Fibroblast of lung (primary cell): ENCODE results near the gene HOXD11. TPM values are rescaled to one million over a fixed set of nuclear protein-coding genes. Genes with fewer than 3 reads are reported as not detected.
A peak's percentile ranks its signal among the peaks of the same experiment; 100 is the strongest.

Source experiments
- DNase-seq, 2 donors: peaks; one replicate each; pipeline versions ENCODE4 v3.0.0 to v3.0.0-alpha.2; 2010; ENCODE audit warnings: low read depth in 2 of 2
- H2AFZ ChIP-seq: 2 replicates; pipeline ENCODE4 v1.5.1; 2012; ENCODE audit warnings: low read length, control low read depth, inconsistent platforms
- H3K27ac ChIP-seq: 2 replicates; pipeline ENCODE4 v1.5.1; 2011; ENCODE audit warnings: low read length, control low read depth; ENCODE audit not compliant: insufficient read depth
- H3K27me3 ChIP-seq: 2 replicates; pipeline ENCODE4 v1.5.1; 2011; ENCODE audit warnings: mild to moderate bottlenecking, low read length; ENCODE audit not compliant: control insufficient read depth, insufficient read depth
- H3K36me3 ChIP-seq: 2 replicates; pipeline ENCODE4 v1.5.1; 2011; ENCODE audit warnings: low read length; ENCODE audit not compliant: control insufficient read depth, insufficient read depth
- H3K4me1 ChIP-seq: 2 replicates; pipeline ENCODE4 v1.5.1; 2011; ENCODE audit warnings: low read length; ENCODE audit not compliant: control insufficient read depth, insufficient read depth; ENCODE audit errors: extremely low read depth
- H3K4me2 ChIP-seq: 2 replicates; pipeline ENCODE4 v1.5.1; 2011; ENCODE audit warnings: low read length, control low read depth; ENCODE audit not compliant: insufficient read depth; ENCODE audit errors: extremely low read depth
- H3K4me3 ChIP-seq, 4 experiments: fragments of 200-600 bp in 1 of 4; sonication (generic) in 1 of 4; replicated peaks in 1 of 4; 2 replicates each; pipeline ENCODE4 v1.5.1; 2011 to 2016; ENCODE audit warnings: low read length in 4 of 4, low read depth in 3 of 4, mild to moderate bottlenecking in 3 of 4, control low read depth in 2 of 4, inconsistent platforms in 1 of 4, mixed read lengths in 1 of 4; ENCODE audit not compliant: insufficient read depth in 1 of 4; ENCODE audit errors: control extremely low read depth in 1 of 4
- H3K79me2 ChIP-seq: 2 replicates; pipeline ENCODE4 v1.5.1; 2012; ENCODE audit warnings: mild to moderate bottlenecking, low read length, inconsistent platforms; ENCODE audit not compliant: control insufficient read depth, insufficient read depth
- H3K9ac ChIP-seq: 2 replicates; pipeline ENCODE4 v1.5.1; 2011; ENCODE audit warnings: mild to moderate bottlenecking, low read length, control low read depth; ENCODE audit not compliant: insufficient read depth
- H3K9me3 ChIP-seq: 2 replicates; pipeline ENCODE4 v1.5.1; 2012; ENCODE audit warnings: low read depth, low read length; ENCODE audit not compliant: control insufficient read depth, insufficient read depth
- H4K20me1 ChIP-seq: 2 replicates; pipeline ENCODE4 v1.5.1; 2011; ENCODE audit warnings: low read length; ENCODE audit not compliant: control insufficient read depth, insufficient read depth; ENCODE audit errors: extremely low read depth
- EZH2 ChIP-seq: IDR thresholded peaks from 2 replicates; pipeline ENCODE4 v1.5.1; 2012; ENCODE audit warnings: low read length, control low read depth, mild to moderate bottlenecking; ENCODE audit errors: missing control alignments
- polyA plus RNA-seq, 2 donors: library from polyadenylated mRNA; depleted of rRNA in 1 of 2; stranded (reverse) in 1 of 2; unstranded in 1 of 2; fragments of >200 nt; gene quantifications; 2 replicates each; pipeline ENCODE4 v1.2.1, GENCODE V29; 2011 to 2012; ENCODE audit warnings: missing spikeins in 1 of 2
- total RNA-seq: library from RNA; depleted of rRNA; stranded (reverse); fragments of >200 nt; gene quantifications from 2 replicates; pipeline ENCODE4 v1.2.1, GENCODE V29; 2014
- TF ChIP-seq, protein P1 (sequence below), 2 donors: IDR thresholded peaks in 1 of 2; conservative IDR thresholded peaks in 1 of 2; 1 replicate in 1 of 2; 2 replicates in 1 of 2; pipeline ENCODE4 v1.5.1; 2011 to 2012; ENCODE audit warnings: low read length in 2 of 2, control low read depth in 1 of 2, inconsistent platforms in 1 of 2, low read depth in 1 of 2, mild to moderate bottlenecking in 1 of 2

HOXD11 gene
- total and polyA plus RNA-seq, 2 donors (not counting 1 experiment from before 2014, with no cell fraction given) = not detected

DNA sequence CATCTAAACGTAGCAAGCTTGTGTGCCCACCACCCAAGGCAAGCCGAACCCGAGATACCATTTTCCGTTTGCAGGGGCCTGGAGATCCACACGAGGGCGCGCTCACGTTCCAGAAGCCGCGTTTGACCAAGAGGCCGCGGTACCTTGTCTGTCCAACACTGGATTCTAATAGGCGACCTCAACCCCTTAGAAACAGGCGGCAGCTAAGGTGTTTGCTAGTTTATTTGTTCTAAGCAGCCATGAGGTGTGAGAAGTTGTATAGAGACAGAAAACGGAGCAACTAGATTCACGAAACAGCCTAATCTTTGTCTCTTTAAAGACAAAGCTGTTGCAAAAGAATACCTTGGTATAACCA lies 4.2 kb downstream of the HOXD11 start:
- no peaks in the 10 kb centered on the region for H3K36me3 ChIP-seq
- no peaks in the 10 kb centered on the region for H3K79me2 ChIP-seq
- TF ChIP-seq, protein P1, sequence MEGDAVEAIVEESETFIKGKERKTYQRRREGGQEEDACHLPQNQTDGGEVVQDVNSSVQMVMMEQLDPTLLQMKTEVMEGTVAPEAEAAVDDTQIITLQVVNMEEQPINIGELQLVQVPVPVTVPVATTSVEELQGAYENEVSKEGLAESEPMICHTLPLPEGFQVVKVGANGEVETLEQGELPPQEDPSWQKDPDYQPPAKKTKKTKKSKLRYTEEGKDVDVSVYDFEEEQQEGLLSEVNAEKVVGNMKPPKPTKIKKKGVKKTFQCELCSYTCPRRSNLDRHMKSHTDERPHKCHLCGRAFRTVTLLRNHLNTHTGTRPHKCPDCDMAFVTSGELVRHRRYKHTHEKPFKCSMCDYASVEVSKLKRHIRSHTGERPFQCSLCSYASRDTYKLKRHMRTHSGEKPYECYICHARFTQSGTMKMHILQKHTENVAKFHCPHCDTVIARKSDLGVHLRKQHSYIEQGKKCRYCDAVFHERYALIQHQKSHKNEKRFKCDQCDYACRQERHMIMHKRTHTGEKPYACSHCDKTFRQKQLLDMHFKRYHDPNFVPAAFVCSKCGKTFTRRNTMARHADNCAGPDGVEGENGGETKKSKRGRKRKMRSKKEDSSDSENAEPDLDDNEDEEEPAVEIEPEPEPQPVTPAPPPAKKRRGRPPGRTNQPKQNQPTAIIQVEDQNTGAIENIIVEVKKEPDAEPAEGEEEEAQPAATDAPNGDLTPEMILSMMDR (conservative IDR thresholded peaks at IDR 0.05 in 1 of 2, IDR thresholded peaks at IDR 0.05 in 1 of 2; ENCODE audit: low read depth in 1 of 2, low read length in 2 of 2) = peak; percentile 49 to 62
- no peak for TF ChIP-seq EZH2
- no peak overlapping the region for H3K9ac ChIP-seq
- H3K9me3 ChIP-seq = no peaks in the 10 kb centered on the region
- no peak overlapping the region for H3K27ac ChIP-seq
- H3K4me2 ChIP-seq = no peak overlapping the region
- DNase-seq = peak; percentile 38 to 39
- H3K4me1 ChIP-seq = no peaks in the 10 kb centered on the region
- no peaks in the 10 kb centered on the region for H4K20me1 ChIP-seq
- peaks cover 74% of the 10 kb centered on the region for H3K27me3 ChIP-seq
- H2AFZ ChIP-seq = no peak overlapping the region
- no peak overlapping the region for H3K4me3 ChIP-seq

DNA sequence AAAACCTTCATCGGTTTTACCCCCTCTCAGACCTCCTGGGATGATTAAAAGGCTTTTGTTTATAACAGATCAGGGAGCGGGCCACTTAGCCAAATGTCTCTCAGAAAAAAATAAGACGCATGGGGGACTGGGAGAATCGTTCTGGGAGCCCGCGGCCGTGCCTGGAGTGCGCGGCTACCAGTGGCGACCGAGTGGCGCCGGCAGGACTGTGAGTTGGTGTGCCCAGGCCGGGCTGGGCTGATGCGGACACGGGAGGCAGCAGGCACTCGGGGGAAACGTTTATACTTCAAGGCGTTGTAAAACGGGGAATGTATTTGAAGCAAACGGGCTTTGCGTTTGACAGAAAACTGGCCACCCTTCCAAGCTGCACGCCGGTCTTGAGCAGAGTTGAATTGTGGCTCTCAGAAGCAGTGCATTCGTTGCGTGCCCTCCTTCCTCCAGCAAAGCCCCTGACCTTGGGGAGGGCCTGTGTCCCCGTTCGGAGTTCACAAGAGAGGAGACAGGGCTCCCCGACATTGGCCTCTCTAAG lies 4.8 kb downstream of the HOXD11 start:
- H3K9ac ChIP-seq = no peak overlapping the region
- no peak overlapping the region for H3K4me2 ChIP-seq
- no peaks in the 10 kb centered on the region for H3K36me3 ChIP-seq
- H3K9me3 ChIP-seq = no peaks in the 10 kb centered on the region
- no peak for TF ChIP-seq EZH2
- TF ChIP-seq, protein P1 (conservative IDR thresholded peaks at IDR 0.05 in 1 of 2, IDR thresholded peaks at IDR 0.05 in 1 of 2; ENCODE audit: low read depth in 1 of 2, low read length in 2 of 2) = no peak
- H3K4me3 ChIP-seq = no peak overlapping the region
- H3K27ac ChIP-seq = no peak overlapping the region
- no peaks in the 10 kb centered on the region for H3K4me1 ChIP-seq
- no peaks in the 10 kb centered on the region for H4K20me1 ChIP-seq
- no peak overlapping the region for H2AFZ ChIP-seq
- DNase-seq = no peak
- no peaks in the 10 kb centered on the region for H3K79me2 ChIP-seq
- H3K27me3 ChIP-seq = peaks cover 80% of the 10 kb centered on the region

DNA sequence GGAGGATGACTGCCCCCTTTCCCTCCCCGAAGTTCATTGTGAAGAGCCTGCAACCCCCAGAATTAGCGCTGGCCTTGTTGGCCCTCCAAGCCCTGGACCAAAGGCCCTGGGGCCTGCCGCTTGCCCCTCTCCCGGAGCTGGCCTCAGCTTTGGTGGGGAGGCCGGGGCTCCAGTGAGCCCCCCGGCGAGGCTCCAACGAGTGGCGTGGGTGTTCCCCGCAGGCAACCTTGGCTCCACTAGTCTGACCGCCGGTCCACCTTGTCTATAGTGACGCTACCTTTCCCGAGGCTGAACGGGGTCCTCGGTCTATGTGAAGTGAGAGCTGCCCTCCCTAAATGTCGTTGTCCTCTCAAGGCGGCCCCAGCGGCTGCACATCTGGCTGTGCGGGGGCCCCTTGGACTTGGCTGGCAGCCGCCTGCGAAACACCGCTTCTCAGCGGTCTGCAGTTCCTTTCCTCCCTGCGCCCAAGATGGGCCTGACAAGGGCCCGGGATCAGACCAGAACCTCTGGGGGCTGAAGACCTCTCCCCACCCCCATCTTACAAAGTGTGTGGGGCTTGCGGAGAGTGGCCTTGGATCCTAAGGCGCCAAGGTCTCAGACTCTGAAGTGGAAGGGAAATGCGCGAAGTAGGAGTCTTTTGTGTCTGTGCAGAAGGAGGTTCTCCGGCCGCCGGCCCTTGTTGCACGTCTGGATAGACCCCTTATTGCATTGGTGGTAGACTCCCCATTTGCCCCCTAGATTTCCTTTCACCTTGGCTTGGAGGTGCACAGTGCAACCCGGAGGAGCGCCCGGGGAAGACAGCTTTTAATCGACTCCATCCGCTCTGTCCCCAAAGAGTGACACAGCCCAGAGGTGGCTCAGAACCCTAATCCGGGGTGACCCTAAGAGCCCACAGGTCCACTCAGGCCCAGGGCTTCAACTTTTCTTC lies 5.6 kb downstream of the HOXD11 start:
- DNase-seq = no peak
- H3K9ac ChIP-seq = no peak overlapping the region
- H2AFZ ChIP-seq = no peak overlapping the region
- no peaks in the 10 kb centered on the region for H3K9me3 ChIP-seq
- H3K36me3 ChIP-seq = no peaks in the 10 kb centered on the region
- no peaks in the 10 kb centered on the region for H3K79me2 ChIP-seq
- H3K27ac ChIP-seq = no peak overlapping the region
- no peak overlapping the region for H3K4me3 ChIP-seq
- no peak overlapping the region for H3K4me2 ChIP-seq
- no peaks in the 10 kb centered on the region for H3K4me1 ChIP-seq
- peaks cover 83% of the 10 kb centered on the region for H3K27me3 ChIP-seq
- no peaks in the 10 kb centered on the region for H4K20me1 ChIP-seq
- TF ChIP-seq EZH2 = peak; percentile 71
- TF ChIP-seq, protein P1 (conservative IDR thresholded peaks at IDR 0.05 in 1 of 2, IDR thresholded peaks at IDR 0.05 in 1 of 2; ENCODE audit: low read depth in 1 of 2, low read length in 2 of 2) = no peak
